A673 (cell line): ENCODE data around the gene KCNQ1. TPM values are rescaled to one million over a fixed set of nuclear protein-coding genes. Genes with fewer than 3 reads are reported as not detected.

Experiments used
- BruUV-seq: library from RNA; stranded (reverse); fragments of 400-500 nt; replicated peaks from 2 replicates; lab custom pipeline; 2021; lab: Mats Ljungman, UMichigan
- CTCF ChIA-PET: fragments of 300-600 bp; sonication (Branson Sonifier 250); formaldehyde crosslinking; loops from one replicate; lab custom pipeline; 2022; ENCODE audit warnings: antibody characterized with exemption; lab: Charles Lee
- POLR2A ChIA-PET: fragments of 300-600 bp; sonication (Branson Sonifier 250); formaldehyde crosslinking; loops from one replicate; lab custom pipeline; 2022; ENCODE audit warnings: antibody characterized with exemption; ENCODE audit not compliant: low non-redundant PET; lab: Charles Lee
- DNase-seq: peaks from one replicate; pipeline ENCODE4 v3.0.0-alpha.2; 2015; ENCODE audit warnings: low spot score
- H3K27ac ChIP-seq: fragments of 200-600 bp; sonication (generic); 2 replicates; pipeline ENCODE4 v1.5.1; 2016; ENCODE audit warnings: mixed run types, low read depth, mild to moderate bottlenecking, mixed read lengths, antibody characterized with exemption, low read length; ENCODE audit not compliant: poor library complexity, severe bottlenecking
- H3K27me3 ChIP-seq: fragments of 200-600 bp; sonication (generic); replicated peaks from 2 replicates; pipeline ENCODE4 v1.6.1; 2017; ENCODE audit warnings: mixed run types, low read depth, mild to moderate bottlenecking, mixed read lengths, antibody characterized with exemption, low read length; ENCODE audit not compliant: insufficient read depth, poor library complexity
- H3K36me3 ChIP-seq: fragments of 200-600 bp; sonication (generic); 2 replicates; pipeline ENCODE4 v1.6.1; 2016; ENCODE audit warnings: mixed run types, mild to moderate bottlenecking, mixed read lengths, antibody characterized with exemption, low read length; ENCODE audit not compliant: insufficient read depth, poor library complexity, severe bottlenecking
- H3K4me1 ChIP-seq: fragments of 200-600 bp; sonication (generic); 2 replicates; pipeline ENCODE4 v1.6.1; 2017; ENCODE audit warnings: mixed run types, mild to moderate bottlenecking, mixed read lengths, antibody characterized with exemption, low read length; ENCODE audit not compliant: insufficient read depth, poor library complexity, severe bottlenecking
- H3K4me3 ChIP-seq: fragments of 200-600 bp; sonication (generic); 2 replicates; pipeline ENCODE4 v1.5.1; 2016; ENCODE audit warnings: low read depth, mixed run types, mild to moderate bottlenecking, mixed read lengths, low read length; ENCODE audit not compliant: poor library complexity, severe bottlenecking
- H3K9me3 ChIP-seq: fragments of 200-600 bp; sonication (generic); 2 replicates; pipeline ENCODE4 v1.6.1; 2016; ENCODE audit warnings: mixed run types, low read depth, mild to moderate bottlenecking, mixed read lengths, antibody characterized with exemption, low read length; ENCODE audit not compliant: poor library complexity, severe bottlenecking
- CTCF ChIP-seq: fragments of 300-800, 200-600 bp; sonication (generic); conservative IDR thresholded peaks from 2 replicates; pipeline ENCODE4 v1.5.1; 2017; ENCODE audit warnings: low read depth, mild to moderate bottlenecking, antibody characterized with exemption, low read length, moderate library complexity, mixed read lengths
- EZH2 ChIP-seq: fragments of 200-600 bp; sonication (generic); IDR thresholded peaks from 2 replicates; pipeline ENCODE4 v1.6.1; 2017; ENCODE audit warnings: borderline replicate concordance, low read depth, mild to moderate bottlenecking, mixed read lengths, antibody characterized with exemption, low read length; ENCODE audit not compliant: poor library complexity, severe bottlenecking
- intact Hi-C: fragments of 100-400 bp; cut with micrococcal nuclease; formaldehyde crosslinking; loops from one replicate; pipeline ENCODE4 v1.10.0; 2022; ENCODE audit not compliant: unreplicated experiment
- total RNA-seq: library from RNA; stranded (reverse); gene quantifications from 2 replicates; pipeline ENCODE4 v1.2.3, GENCODE V29; 2021

The KCNQ1 gene
- total RNA-seq, 1 experiment from 2014 or later, result not detected

- DNase-seq, result no peak
- ChIA-PET CTCF (no interaction called here), POLR2A (no interaction called here)
- H3K27ac ChIP-seq, result no peak overlapping the region
- BruUV-seq, result no TSS peak
- H3K4me3 ChIP-seq, result no peak overlapping the region
- intact Hi-C loops, result no loop called here
- H3K4me1 ChIP-seq, result no peaks in the 10 kb centered on the region
- no peaks in the 10 kb centered on the region for H3K36me3 ChIP-seq
- no peaks in the 10 kb centered on the region for H3K27me3 ChIP-seq
- TF ChIP-seq EZH2, result no peak
- TF ChIP-seq CTCF, result no peak
- H3K9me3 ChIP-seq, result no peaks in the 10 kb centered on the region
These were observed 68.6 kb downstream of the KCNQ1 start for GRCh38 chr11:2513441-2513840.

GRCh38 chr11:2515401-2516275 lies 70.8 kb downstream of the KCNQ1 start:
- ChIA-PET CTCF (no interaction called here), POLR2A (no interaction called here)
- H3K27ac ChIP-seq, result no peak overlapping the region
- intact Hi-C loops, result no loop called here
- H3K4me1 ChIP-seq, result no peaks in the 10 kb centered on the region
- H3K9me3 ChIP-seq, result no peaks in the 10 kb centered on the region
- no peak for TF ChIP-seq EZH2
- TF ChIP-seq CTCF, result no peak
- H3K36me3 ChIP-seq, result no peaks in the 10 kb centered on the region
- no TSS peak for BruUV-seq
- H3K4me3 ChIP-seq, result no peak overlapping the region
- no peak for DNase-seq
- no peaks in the 10 kb centered on the region for H3K27me3 ChIP-seq

DNA sequence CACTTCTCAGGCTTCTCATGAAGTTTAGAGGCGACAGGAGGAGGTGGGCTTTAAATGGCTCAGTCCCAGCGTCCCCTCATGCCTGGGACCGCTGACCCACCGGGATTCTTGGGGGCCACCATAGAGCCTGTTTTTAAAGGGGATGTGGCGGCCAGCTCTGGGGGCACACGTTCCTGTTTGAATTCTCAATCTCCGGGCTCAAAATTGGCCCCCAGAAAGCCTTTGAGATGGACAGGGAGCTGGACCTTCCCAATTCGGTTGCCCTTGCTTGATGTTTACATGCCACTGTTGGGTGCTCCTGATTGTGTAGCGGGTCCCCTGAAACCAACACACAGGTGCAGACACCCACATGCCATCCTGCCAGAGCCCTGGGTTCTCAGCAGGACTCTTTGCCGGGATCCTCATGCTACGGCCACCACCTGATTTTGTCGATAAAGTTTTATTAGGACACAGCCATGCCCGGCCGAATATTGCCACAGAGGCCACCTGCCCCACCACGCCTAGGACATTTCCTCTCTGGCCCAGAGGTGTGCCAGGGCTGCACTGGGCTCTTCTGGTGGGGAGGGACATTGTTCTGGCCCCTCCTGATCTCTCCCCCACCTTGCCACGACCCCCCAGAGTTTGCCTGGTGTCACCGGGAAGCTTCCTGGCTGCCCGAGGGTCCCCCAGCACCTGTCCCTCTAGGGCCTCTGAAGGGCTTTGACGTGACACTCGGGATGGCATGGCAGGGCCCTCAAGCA lies 71.6 kb downstream of the KCNQ1 start:
- no TSS peak for BruUV-seq
- no peak for DNase-seq
- TF ChIP-seq EZH2 (no peak), CTCF (no peak)
- Histone ChIP-seq H3K4me1 (no peaks in the 10 kb centered on the region), H3K27me3 (no peaks in the 10 kb centered on the region), H3K27ac (no peak overlapping the region), H3K9me3 (no peaks in the 10 kb centered on the region), H3K36me3 (no peaks in the 10 kb centered on the region), H3K4me3 (no peak overlapping the region)
- intact Hi-C loops, result no loop called here
- ChIA-PET POLR2A (no interaction called here), CTCF (no interaction called here)
